Thyroid gland (tissue), 4 donors: Measurements from ENCODE around the gene WASF3.

ENCODE experiments used
- CTCF ChIP-seq, 6 experiments: fragments of 200-600 bp in 3 of 6; fragments of 450-650 bp in 3 of 6; sonication (generic) in 3 of 6; IDR thresholded peaks; one replicate each; pipeline ENCODE4 v1.5.1; 2016 to 2019; ENCODE audit warnings: antibody characterized with exemption in 6 of 6, mild to moderate bottlenecking in 2 of 6, inconsistent platforms in 1 of 6, moderate library complexity in 1 of 6
- POLR2A ChIP-seq, 2 donors: fragments of 450-650 bp; IDR thresholded peaks; one replicate each; pipeline ENCODE4 v1.6.1; 2017; ENCODE audit warnings: antibody characterized with exemption in 2 of 2, mild to moderate bottlenecking in 2 of 2, moderate library complexity in 1 of 2

- no peak for TF ChIP-seq CTCF (IDR thresholded peaks at IDR 0.05)
- no peak for TF ChIP-seq POLR2A (IDR thresholded peaks at IDR 0.05)
Measured at GRCh38 chr13:26718146-26718545, 160.7 kb downstream of the WASF3 start.
